Right atrium auricular region (tissue), 2 donors: ENCODE results near the gene PTS. TPM values are rescaled to one million over a fixed set of nuclear protein-coding genes. Genes with fewer than 3 reads are reported as not detected.

Experiments
- DNase-seq: peaks from one replicate; pipeline ENCODE4 v3.0.0-alpha.2; 2019; ENCODE audit warnings: low spot score
- H3K27ac ChIP-seq, 2 donors: fragments of 200-600 bp; sonication (generic); 1 replicate in 1 of 2; 2 replicates in 1 of 2; pipeline ENCODE4 v1.5.1; 2016 to 2019
- H3K27me3 ChIP-seq, 2 donors: fragments of 200-600 bp; sonication (generic); one replicate each; pipeline versions ENCODE4 v1.5.1 to v1.6.0; 2017 to 2019
- H3K36me3 ChIP-seq: fragments of 200-600 bp; sonication (generic); one replicate; pipeline ENCODE4 v1.5.1; 2016
- H3K4me1 ChIP-seq, 2 donors: fragments of 200-600 bp; sonication (generic); one replicate each; pipeline versions ENCODE4 v1.5.1 to v1.6.0; 2017 to 2019
- H3K4me3 ChIP-seq, 2 donors: fragments of 200-600 bp; sonication (generic); 1 replicate in 1 of 2; 2 replicates in 1 of 2; pipeline ENCODE4 v1.5.1; 2017 to 2019; ENCODE audit warnings: mild to moderate bottlenecking in 1 of 2, moderate library complexity in 1 of 2
- H3K9me3 ChIP-seq, 2 donors: fragments of 200-600 bp; sonication (generic); one replicate each; pipeline ENCODE4 v1.5.1; 2019
- CTCF ChIP-seq, 2 donors: fragments of 200-600 bp; sonication (generic); IDR thresholded peaks; one replicate each; pipeline ENCODE4 v1.5.1; 2019; ENCODE audit warnings: antibody characterized with exemption in 2 of 2
- total RNA-seq, 2 donors: library from RNA; depleted of rRNA; stranded (reverse); fragments of >200 nt; gene quantifications; one replicate each; pipeline ENCODE4 v1.1.0, GENCODE V29; 2016

The PTS gene
- total RNA-seq, 2 donors from 2014 or later, result 18.1 to 19.5 TPM

DNA sequence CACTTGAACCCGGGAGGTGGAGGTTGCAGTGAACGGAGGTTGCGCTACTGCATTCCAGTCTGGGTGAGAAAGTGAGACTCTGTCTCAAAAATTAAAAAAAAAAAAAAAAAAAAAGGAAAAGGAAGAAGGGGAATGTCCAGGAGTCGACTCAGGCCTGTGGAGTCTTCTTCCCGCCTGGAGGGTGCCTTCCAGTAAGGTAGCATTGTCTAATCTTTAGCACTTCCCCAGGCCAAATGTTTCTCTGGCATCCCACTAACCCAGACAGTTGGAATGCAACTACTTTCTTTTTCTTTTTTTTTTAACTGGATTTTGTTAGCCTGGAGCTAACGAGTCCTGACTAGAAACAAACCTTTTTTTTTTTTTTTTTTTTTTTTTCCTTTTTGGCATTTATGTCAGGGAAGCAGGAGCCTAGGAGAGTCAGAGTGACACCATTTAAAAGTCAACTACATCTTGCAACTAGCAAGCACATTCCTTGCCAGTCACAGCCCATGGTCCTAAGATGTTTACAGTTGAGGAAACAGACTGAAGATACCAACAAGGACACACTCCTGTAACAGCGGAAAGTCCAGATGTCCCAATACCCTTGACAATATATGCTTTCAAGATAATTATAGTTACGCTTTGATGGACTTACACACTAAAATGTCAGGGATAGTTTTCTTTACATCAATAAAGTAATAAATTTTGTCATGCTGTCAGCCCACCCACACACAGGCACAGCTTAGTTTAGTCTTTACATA is 23.8 kb downstream of the PTS start:
- no peaks in the 10 kb centered on the region for H3K4me1 ChIP-seq
- no peak for TF ChIP-seq CTCF (IDR thresholded peaks at IDR 0.05)
- no peak for DNase-seq

DNA sequence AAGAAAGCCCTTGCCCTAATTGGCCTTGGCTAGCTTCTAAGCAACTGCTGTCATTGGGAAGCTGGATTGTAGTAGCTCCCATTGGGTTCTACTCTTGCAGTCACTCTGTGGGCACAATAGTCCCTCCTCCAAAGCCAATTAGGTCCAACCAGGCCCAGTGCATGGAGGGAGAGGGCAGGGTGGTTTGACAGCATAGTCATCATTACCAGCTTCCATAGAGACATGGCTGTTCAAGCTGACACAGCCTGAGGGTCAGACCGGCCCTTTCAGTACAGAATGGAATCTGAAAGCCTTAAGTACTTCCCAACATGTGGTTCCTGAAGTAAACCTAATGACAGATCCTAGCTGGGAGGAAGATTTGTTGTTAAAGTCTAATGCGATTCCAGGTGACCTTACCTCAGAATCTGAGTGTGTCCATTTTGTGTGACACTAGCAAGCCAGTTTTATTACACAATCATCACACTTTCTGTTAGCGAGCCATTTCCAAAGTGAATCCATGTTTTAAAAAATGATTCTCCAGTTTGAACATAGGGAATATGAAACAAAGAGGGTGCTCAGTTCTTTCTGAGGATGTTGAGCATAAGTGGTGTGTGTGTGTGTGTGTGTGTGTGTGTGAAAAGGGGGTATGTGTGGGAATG is 27.5 kb downstream of the PTS start:
- Histone ChIP-seq H3K4me1 (no peaks in the 10 kb centered on the region), H3K4me3 (no peak overlapping the region), H3K9me3 (no peaks in the 10 kb centered on the region), H3K27ac (no peak overlapping the region), H3K27me3 (no peaks in the 10 kb centered on the region), H3K36me3 (no peaks in the 10 kb centered on the region)
- DNase-seq, result no peak
- TF ChIP-seq CTCF (IDR thresholded peaks at IDR 0.05), result no peak

More for the DNA sequence above, 23.8 kb downstream of the PTS start:
- no peak overlapping the region for H3K27ac ChIP-seq
- H3K4me3 ChIP-seq, result no peak overlapping the region
- no peaks in the 10 kb centered on the region for H3K27me3 ChIP-seq
- H3K36me3 ChIP-seq, result no peaks in the 10 kb centered on the region
- no peaks in the 10 kb centered on the region for H3K9me3 ChIP-seq

DNA sequence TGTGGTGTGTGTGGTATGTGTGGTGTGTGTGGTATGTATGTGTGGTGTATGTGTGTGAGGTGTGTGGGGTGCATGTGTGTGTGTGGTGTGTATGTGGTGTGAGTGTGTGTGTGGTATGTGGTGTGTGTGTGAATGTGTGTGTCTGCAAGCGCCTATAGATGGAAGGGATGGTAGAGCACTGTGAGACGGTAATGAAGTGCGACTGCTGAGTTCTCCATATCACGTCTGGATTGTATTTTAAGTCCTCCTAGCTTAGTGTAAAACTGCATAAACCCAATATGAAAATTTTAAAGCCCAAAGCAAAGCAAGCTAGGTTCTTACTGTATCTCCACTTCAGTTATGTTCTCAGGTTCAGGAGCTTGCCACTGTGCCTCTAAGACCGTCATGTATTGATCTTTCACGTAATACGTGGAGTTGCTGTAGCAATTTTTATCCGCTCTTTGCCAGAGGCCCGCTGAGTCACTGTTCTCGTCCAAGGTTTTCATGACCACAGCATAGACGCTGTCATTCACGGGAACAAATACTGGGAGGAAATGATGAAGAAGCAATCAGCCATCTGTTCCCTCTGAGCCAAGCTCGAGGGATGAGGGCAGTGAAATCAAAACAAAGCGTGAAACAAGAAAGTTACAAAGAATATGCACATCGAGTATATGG is 29.0 kb downstream of the PTS start:
- H3K27me3 ChIP-seq, result no peaks in the 10 kb centered on the region
- H3K9me3 ChIP-seq, result no peaks in the 10 kb centered on the region
- H3K27ac ChIP-seq, result no peak overlapping the region
- no peak for DNase-seq
- no peaks in the 10 kb centered on the region for H3K36me3 ChIP-seq
- no peak overlapping the region for H3K4me3 ChIP-seq
- H3K4me1 ChIP-seq, result no peaks in the 10 kb centered on the region
- no peak for TF ChIP-seq CTCF (IDR thresholded peaks at IDR 0.05)

GRCh38 chr11:112260490-112260889 is 34.3 kb downstream of the PTS start, which contains the start of gene PLET1:
TSS of gene PLET1 (minus strand) at chr11:112260860. CDS start at chr11:112260589, 271 bp downstream.
- Histone ChIP-seq H3K27ac (no peak within 1 kb of the TSS), H3K4me3 (no peak within 1 kb of the TSS), H3K36me3 (no peaks in the 10 kb centered on the region), H3K4me1 (no peaks in the 10 kb centered on the region), H3K27me3 (no peaks in the 10 kb centered on the region), H3K9me3 (no peaks in the 10 kb centered on the region)
- DNase-seq, result no peak
- TF ChIP-seq CTCF (IDR thresholded peaks at IDR 0.05), result no peak

GRCh38 chr11:112265659-112266409 is 39.6 kb downstream of the PTS start:
- Histone ChIP-seq H3K27ac (no peak overlapping the region), H3K4me3 (no peak overlapping the region), H3K4me1 (no peaks in the 10 kb centered on the region), H3K36me3 (no peaks in the 10 kb centered on the region), H3K27me3 (no peaks in the 10 kb centered on the region), H3K9me3 (no peaks in the 10 kb centered on the region)
- TF ChIP-seq CTCF (IDR thresholded peaks at IDR 0.05), result no peak
- peak; percentile 38 for DNase-seq
